Astrocyte of the cerebellum (primary cell): ENCODE measurements around the gene FRMD4A.
A peak's percentile ranks its signal among the peaks of the same experiment; 100 is the strongest.

ENCODE experiments used
- DNase-seq: peaks from one replicate; pipeline ENCODE4 v3.0.0-alpha.2; 2011; ENCODE audit warnings: low read depth
- H3K4me3 ChIP-seq: 2 replicates; pipeline ENCODE4 v1.5.1; 2011; ENCODE audit warnings: mild to moderate bottlenecking, low read depth, low read length, moderate library complexity
- CTCF ChIP-seq: IDR thresholded peaks from 2 replicates; pipeline ENCODE4 v1.5.1; 2012; ENCODE audit warnings: low read length, low read depth, moderate library complexity, mild to moderate bottlenecking; ENCODE audit errors: missing control alignments
- in situ Hi-C: cut with HindIII; loops from 2 replicates; pipeline ENCODE4 v1.10.0; 2017; ENCODE audit warnings: low sequenced_read_pairs

The FRMD4A gene

GRCh38 chr10:13776861-13777311 lies 553.8 kb downstream of the FRMD4A start:
- TF ChIP-seq CTCF = no peak
- in situ Hi-C loops = no loop called here
- H3K4me3 ChIP-seq = no peak overlapping the region
- no peak for DNase-seq

- H3K4me3 ChIP-seq = no peak overlapping the region
- no peak for TF ChIP-seq CTCF
- in situ Hi-C loops = no loop called here
- peak; percentile 68 for DNase-seq
Observed at GRCh38 chr10:13775786-13776775, 554.6 kb downstream of the FRMD4A start.

- H3K4me3 ChIP-seq = no peak overlapping the region
Observed at GRCh38 chr10:13774303-13774893, 556.3 kb downstream of the FRMD4A start.

GRCh38 chr10:13773496-13774170 lies 557.1 kb downstream of the FRMD4A start:
- no peak overlapping the region for H3K4me3 ChIP-seq
- no peak for TF ChIP-seq CTCF
- in situ Hi-C loops = no loop called here
- DNase-seq = no peak

More at GRCh38 chr10:13774303-13774893, 556.3 kb downstream of the FRMD4A start:
- TF ChIP-seq CTCF = no peak
- no peak for DNase-seq
- in situ Hi-C loops = no loop called here

- H3K4me3 ChIP-seq = no peak overlapping the region
- no peak for TF ChIP-seq CTCF
- no peak for DNase-seq
- in situ Hi-C loops = no loop called here
Observed at GRCh38 chr10:13773043-13773442, 557.7 kb downstream of the FRMD4A start.

- no peak for DNase-seq
- no peak for TF ChIP-seq CTCF
Observed at GRCh38 chr10:13771992-13772391, 558.7 kb downstream of the FRMD4A start.

More at GRCh38 chr10:13771992-13772391, 558.7 kb downstream of the FRMD4A start:
- in situ Hi-C loops = no loop called here
- no peak overlapping the region for H3K4me3 ChIP-seq
